22Rv1 (cell line): ENCODE measurements around the gene PIGN.

Experiments
- H3K27ac ChIP-seq: fragments of 450-650 bp; 2 replicates; pipeline ENCODE4 v1.5.1; 2017
- CTCF ChIP-seq: fragments of 450-650 bp; IDR thresholded peaks from 2 replicates; pipeline ENCODE4 v1.5.1; 2017; ENCODE audit warnings: mild to moderate bottlenecking
- ZFX ChIP-seq: fragments of 450-650 bp; IDR thresholded peaks from 2 replicates; pipeline ENCODE4 v1.6.1; 2017; ENCODE audit warnings: antibody characterized with exemption, borderline replicate concordance

Gene PIGN

GRCh38 chr18:62186774-62187542 is at the start of gene PIGN, which contains the start of gene RELCH:
TSS of gene PIGN (minus strand) at chr18:62187056. CDS start at chr18:62161353, 25,703 bp downstream.
TSS of gene RELCH (plus strand) at chr18:62187255. CDS start at chr18:62187506, 251 bp downstream.
- H3K27ac ChIP-seq, result peak within 1 kb of the TSS; percentile 88
- no peak for TF ChIP-seq ZFX
- TF ChIP-seq CTCF, result no peak

DNA sequence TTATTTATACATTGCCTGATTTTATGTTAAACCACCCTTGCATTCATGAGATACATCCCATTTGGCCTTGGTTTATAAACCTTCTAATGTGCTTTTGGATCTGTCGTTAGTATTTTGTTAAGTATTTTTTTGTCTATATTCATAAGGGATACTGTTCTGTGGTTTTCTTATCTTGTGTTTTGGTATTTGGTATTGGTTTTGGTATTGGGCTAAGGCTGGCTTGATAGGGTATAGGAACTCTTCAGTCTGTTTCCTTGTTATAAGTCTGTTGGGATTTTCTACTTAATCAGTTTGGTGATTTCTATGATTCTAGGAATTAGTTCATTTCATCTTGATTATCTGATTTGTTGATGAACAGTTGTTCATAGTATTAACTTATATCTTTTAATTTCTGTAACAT is 49.4 kb upstream of the PIGN start:
- no peak for TF ChIP-seq ZFX
- TF ChIP-seq CTCF, result no peak
- no peak overlapping the region for H3K27ac ChIP-seq

- H3K27ac ChIP-seq, result no peak overlapping the region
- no peak for TF ChIP-seq ZFX
- no peak for TF ChIP-seq CTCF
These were observed 39.2 kb upstream of the PIGN start for GRCh38 chr18:62226047-62226446.

- no peak overlapping the region for H3K27ac ChIP-seq
- TF ChIP-seq ZFX (no peak), CTCF (no peak)
These were observed 37.4 kb upstream of the PIGN start for GRCh38 chr18:62224229-62224628.

- H3K27ac ChIP-seq, result no peak overlapping the region
- TF ChIP-seq CTCF (no peak), ZFX (no peak)
These were observed 27.9 kb upstream of the PIGN start for GRCh38 chr18:62214790-62215189.

DNA sequence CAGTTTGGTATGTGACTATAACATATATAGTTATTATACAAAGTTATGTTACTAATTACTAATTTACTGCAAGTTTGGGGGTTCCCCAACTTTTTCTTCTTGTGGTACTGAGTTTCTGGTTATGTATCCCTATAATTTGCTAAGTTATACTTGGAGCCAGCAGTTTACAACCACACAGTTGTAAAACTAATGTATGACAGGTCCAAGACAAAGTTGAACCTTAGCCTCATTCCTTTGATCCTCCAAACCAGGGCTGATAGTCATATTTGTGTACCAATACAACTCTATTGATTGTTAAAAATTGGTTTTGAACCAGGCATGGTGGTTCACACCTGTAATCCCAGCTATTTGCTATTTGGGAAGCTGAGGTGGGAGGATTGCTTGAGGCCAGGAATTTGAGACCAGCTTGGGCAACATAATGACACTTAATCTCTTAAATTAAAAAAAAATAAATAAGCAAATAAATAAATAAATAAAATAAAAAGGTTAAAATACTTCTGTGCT is 24.5 kb upstream of the PIGN start:
- H3K27ac ChIP-seq, result no peak overlapping the region
- TF ChIP-seq CTCF (no peak), ZFX (no peak)

GRCh38 chr18:62210138-62210537 is 23.3 kb upstream of the PIGN start:
- TF ChIP-seq CTCF (no peak), ZFX (no peak)

More at GRCh38 chr18:62210138-62210537, 23.3 kb upstream of the PIGN start:
- no peak overlapping the region for H3K27ac ChIP-seq
